Measurements from ENCODE around the gene C19orf33.

DNA sequence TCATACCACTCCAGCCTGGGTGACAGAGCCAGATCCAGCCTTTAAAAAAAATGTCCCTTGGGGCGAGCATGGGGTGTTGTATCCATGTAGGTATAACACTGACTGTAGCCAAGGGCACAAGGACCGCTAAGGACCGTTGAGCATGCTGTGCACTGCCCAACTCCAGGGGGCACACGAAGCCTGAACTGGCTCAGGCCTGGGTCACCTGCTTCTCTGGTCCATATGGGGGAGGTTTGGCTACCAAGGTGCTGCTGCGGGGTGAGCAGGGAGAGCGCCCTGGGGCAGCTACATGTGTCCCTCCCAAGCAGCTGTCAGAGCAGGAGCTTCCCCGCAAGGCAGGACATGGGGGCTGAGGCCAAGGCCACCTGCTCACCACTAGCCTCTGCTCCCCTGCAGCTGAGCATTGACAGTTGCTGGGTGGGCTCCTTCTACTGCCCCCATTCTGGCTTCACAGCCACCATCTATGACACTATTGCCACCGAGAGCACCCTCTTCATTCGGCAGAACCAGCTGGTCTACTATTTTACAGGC is 47.9 kb downstream of the C19orf33 start:
- TF ChIP-seq, protein P1, sequence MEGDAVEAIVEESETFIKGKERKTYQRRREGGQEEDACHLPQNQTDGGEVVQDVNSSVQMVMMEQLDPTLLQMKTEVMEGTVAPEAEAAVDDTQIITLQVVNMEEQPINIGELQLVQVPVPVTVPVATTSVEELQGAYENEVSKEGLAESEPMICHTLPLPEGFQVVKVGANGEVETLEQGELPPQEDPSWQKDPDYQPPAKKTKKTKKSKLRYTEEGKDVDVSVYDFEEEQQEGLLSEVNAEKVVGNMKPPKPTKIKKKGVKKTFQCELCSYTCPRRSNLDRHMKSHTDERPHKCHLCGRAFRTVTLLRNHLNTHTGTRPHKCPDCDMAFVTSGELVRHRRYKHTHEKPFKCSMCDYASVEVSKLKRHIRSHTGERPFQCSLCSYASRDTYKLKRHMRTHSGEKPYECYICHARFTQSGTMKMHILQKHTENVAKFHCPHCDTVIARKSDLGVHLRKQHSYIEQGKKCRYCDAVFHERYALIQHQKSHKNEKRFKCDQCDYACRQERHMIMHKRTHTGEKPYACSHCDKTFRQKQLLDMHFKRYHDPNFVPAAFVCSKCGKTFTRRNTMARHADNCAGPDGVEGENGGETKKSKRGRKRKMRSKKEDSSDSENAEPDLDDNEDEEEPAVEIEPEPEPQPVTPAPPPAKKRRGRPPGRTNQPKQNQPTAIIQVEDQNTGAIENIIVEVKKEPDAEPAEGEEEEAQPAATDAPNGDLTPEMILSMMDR (conservative IDR thresholded peaks at IDR 0.05; ENCODE audit: low read length): no peak
- TF ChIP-seq EZH2phosphoT487 (IDR thresholded peaks at IDR 0.05; ENCODE audit: borderline replicate concordance, low read depth, low read length): no peak
